HL-60 (cell line): ENCODE results near the gene BRD3OS.

Source experiments
- CTCF ChIP-seq: IDR thresholded peaks from one replicate; pipeline ENCODE4 v1.5.1; 2011; ENCODE audit warnings: low read length, control low read depth, inconsistent platforms; ENCODE audit not compliant: insufficient read depth
- POLR2AphosphoS5 ChIP-seq: IDR thresholded peaks from 2 replicates; pipeline ENCODE4 v1.6.1; 2012; ENCODE audit warnings: low read depth

GRCh38 chr9:134027561-134027960, 2.3 kb downstream of the BRD3OS start:
- TF ChIP-seq CTCF: no peak
- no peak for TF ChIP-seq POLR2AphosphoS5
